ENCODE measurements around the gene CCNL2. TPM values are rescaled to one million over a fixed set of nuclear protein-coding genes. Genes with fewer than 3 reads are reported as not detected.

The CCNL2 gene
- total and polyA plus RNA-seq, 2 of the 13 experiments (the other 11 are each of a cell fraction or from before 2014, with no cell fraction given) = 105 to 340 TPM

- TF ChIP-seq HNRNPLL (IDR thresholded peaks at IDR 0.05; ENCODE audit: low read depth, low read length, poor library complexity, severe bottlenecking) = peak; percentile 36
- peak; percentile 19; the same call in 1 of the 2 replicates for TF ChIP-seq RAD21 (CRISPR knock-in tag; IDR thresholded peaks at IDR 0.05)
- TF ChIP-seq NFIB (CRISPR knock-in tag; IDR thresholded peaks at IDR 0.05; ENCODE audit: borderline replicate concordance) = no peak
- no peak for TF ChIP-seq ZFP82 (CRISPR knock-in tag; IDR thresholded peaks at IDR 0.05; ENCODE audit: borderline replicate concordance)
- TF ChIP-seq SOX5 (CRISPR knock-in tag; IDR thresholded peaks at IDR 0.05; ENCODE audit: borderline replicate concordance) = 0 out of 2 replicates have a peak, but pooled peaks have one; percentile 29
- TF ChIP-seq, protein P1, sequence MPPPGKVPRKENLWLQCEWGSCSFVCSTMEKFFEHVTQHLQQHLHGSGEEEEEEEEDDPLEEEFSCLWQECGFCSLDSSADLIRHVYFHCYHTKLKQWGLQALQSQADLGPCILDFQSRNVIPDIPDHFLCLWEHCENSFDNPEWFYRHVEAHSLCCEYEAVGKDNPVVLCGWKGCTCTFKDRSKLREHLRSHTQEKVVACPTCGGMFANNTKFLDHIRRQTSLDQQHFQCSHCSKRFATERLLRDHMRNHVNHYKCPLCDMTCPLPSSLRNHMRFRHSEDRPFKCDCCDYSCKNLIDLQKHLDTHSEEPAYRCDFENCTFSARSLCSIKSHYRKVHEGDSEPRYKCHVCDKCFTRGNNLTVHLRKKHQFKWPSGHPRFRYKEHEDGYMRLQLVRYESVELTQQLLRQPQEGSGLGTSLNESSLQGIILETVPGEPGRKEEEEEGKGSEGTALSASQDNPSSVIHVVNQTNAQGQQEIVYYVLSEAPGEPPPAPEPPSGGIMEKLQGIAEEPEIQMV (CRISPR knock-in tag; IDR thresholded peaks at IDR 0.05; ENCODE audit: low read depth) = 0 out of 2 replicates have a peak, but pooled peaks have one; percentile 30
- no peak for TF ChIP-seq TBX3 (IDR thresholded peaks at IDR 0.05; ENCODE audit: borderline replicate concordance)
- no peak for TF ChIP-seq ZNF263 (CRISPR knock-in tag; IDR thresholded peaks at IDR 0.05)
- no peak for TF ChIP-seq ZNF605 (CRISPR knock-in tag; IDR thresholded peaks at IDR 0.05)
- no peak for TF ChIP-seq HOMEZ (CRISPR knock-in tag; IDR thresholded peaks at IDR 0.05; ENCODE audit: low read depth)
- TF ChIP-seq RBM22 (optimal IDR thresholded peaks at IDR 0.05; ENCODE audit: low read length) = peak; percentile 64
- TF ChIP-seq ZNF607 (CRISPR knock-in tag; IDR thresholded peaks at IDR 0.05; ENCODE audit: borderline replicate concordance) = peak; percentile 70; the same call in 1 of the 2 replicates
- peak; percentile 5; the same call in 1 of the 2 replicates for TF ChIP-seq ZMYM2 (CRISPR knock-in tag; IDR thresholded peaks at IDR 0.05)
- TF ChIP-seq MZF1 (CRISPR knock-in tag; IDR thresholded peaks at IDR 0.05; ENCODE audit: borderline replicate concordance) = peak; percentile 87; the same call in 1 of the 2 replicates
- 0 out of 2 replicates have a peak, but pooled peaks have one; percentile 18 for TF ChIP-seq NAIF1 (CRISPR knock-in tag; IDR thresholded peaks at IDR 0.05; ENCODE audit: borderline replicate concordance)
- TF ChIP-seq KDM1A (CRISPR knock-in tag; IDR thresholded peaks at IDR 0.05) = no peak
- TF ChIP-seq ZNF737 (CRISPR knock-in tag; IDR thresholded peaks at IDR 0.05; ENCODE audit: borderline replicate concordance) = no peak
- 0 out of 2 replicates have a peak, but pooled peaks have one; percentile 19 for TF ChIP-seq ZNF17 (CRISPR knock-in tag; IDR thresholded peaks at IDR 0.05)
- no peak; the same call in 1 of the 2 replicates for TF ChIP-seq NCOR1 (IDR thresholded peaks at IDR 0.05; ENCODE audit: borderline replicate concordance, low read length)
- no peak for TF ChIP-seq ZBTB2 (CRISPR knock-in tag; IDR thresholded peaks at IDR 0.05; ENCODE audit: low read depth)
- TF ChIP-seq, protein P2, sequence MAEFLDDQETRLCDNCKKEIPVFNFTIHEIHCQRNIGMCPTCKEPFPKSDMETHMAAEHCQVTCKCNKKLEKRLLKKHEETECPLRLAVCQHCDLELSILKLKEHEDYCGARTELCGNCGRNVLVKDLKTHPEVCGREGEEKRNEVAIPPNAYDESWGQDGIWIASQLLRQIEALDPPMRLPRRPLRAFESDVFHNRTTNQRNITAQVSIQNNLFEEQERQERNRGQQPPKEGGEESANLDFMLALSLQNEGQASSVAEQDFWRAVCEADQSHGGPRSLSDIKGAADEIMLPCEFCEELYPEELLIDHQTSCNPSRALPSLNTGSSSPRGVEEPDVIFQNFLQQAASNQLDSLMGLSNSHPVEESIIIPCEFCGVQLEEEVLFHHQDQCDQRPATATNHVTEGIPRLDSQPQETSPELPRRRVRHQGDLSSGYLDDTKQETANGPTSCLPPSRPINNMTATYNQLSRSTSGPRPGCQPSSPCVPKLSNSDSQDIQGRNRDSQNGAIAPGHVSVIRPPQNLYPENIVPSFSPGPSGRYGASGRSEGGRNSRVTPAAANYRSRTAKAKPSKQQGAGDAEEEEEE (CRISPR knock-in tag; IDR thresholded peaks at IDR 0.05; ENCODE audit: borderline replicate concordance) = no peak
Measured at GRCh38 chr1:1430114-1430982, 31.2 kb upstream of the CCNL2 start (continued).
